Endothelial cell of umbilical vein (primary cell): ENCODE data around the gene NPHS1. TPM values are rescaled to one million over a fixed set of nuclear protein-coding genes. Genes with fewer than 3 reads are reported as not detected.

Source experiments
- BruUV-seq: library from RNA; stranded (reverse); fragments of 400-500 nt; replicated peaks from 2 replicates; lab custom pipeline; 2021; lab: Mats Ljungman, UMichigan
- CTCF ChIA-PET: fragments of 300-600, 350-600 bp; sonication (Branson Sonifier 250); formaldehyde crosslinking; loops from one replicate; lab custom pipeline; 2021; ENCODE audit warnings: antibody characterized with exemption, inconsistent platforms; lab: Charles Lee
- POLR2A ChIA-PET: fragments of 300-600, 350-600 bp; sonication (Branson Sonifier 250); formaldehyde crosslinking; loops from one replicate; lab custom pipeline; 2021; ENCODE audit warnings: antibody characterized with exemption, inconsistent platforms; lab: Charles Lee
- DNase-seq: peaks from one replicate; pipeline ENCODE4 v3.0.0-alpha.2; 2011; ENCODE audit warnings: low read depth, low spot score
- FAIRE-seq: peaks from 2 replicates; lab custom pipeline; 2011; peaks lifted over from hg19 to GRCh38; lab: Jason Lieb, UNC
- H2AFZ ChIP-seq: 2 replicates; pipeline ENCODE4 v1.6.0; 2012; ENCODE audit warnings: low read depth, low read length, control low read depth, inconsistent platforms
- H3K27ac ChIP-seq: 2 replicates; pipeline ENCODE4 v1.5.1; 2011; ENCODE audit warnings: low read depth, mild to moderate bottlenecking, control low read depth, low read length, moderate library complexity; ENCODE audit not compliant: insufficient read depth
- H3K27me3 ChIP-seq, 2 experiments: 2 replicates each; pipeline versions ENCODE4 v1.6.0 to v1.6.1; 2011; ENCODE audit warnings: low read length in 2 of 2, mixed read lengths in 1 of 2; ENCODE audit not compliant: control insufficient read depth in 2 of 2, insufficient read depth in 2 of 2
- H3K36me3 ChIP-seq, 2 experiments: 2 replicates in 1 of 2; 3 replicates in 1 of 2; pipeline ENCODE4 v1.5.1; 2011; ENCODE audit warnings: low read length in 2 of 2, mild to moderate bottlenecking in 1 of 2, moderate library complexity in 1 of 2; ENCODE audit not compliant: control insufficient read depth in 2 of 2, insufficient read depth in 2 of 2; ENCODE audit errors: extremely low read depth in 1 of 2
- H3K4me1 ChIP-seq: 3 replicates; pipeline ENCODE4 v1.5.1; 2011; ENCODE audit warnings: mild to moderate bottlenecking, low read length; ENCODE audit not compliant: control insufficient read depth, insufficient read depth; ENCODE audit errors: extremely low read depth
- H3K4me2 ChIP-seq: 2 replicates; pipeline ENCODE4 v1.6.1; 2011; ENCODE audit warnings: low read length, control low read depth, mixed read lengths; ENCODE audit not compliant: insufficient read depth
- H3K4me3 ChIP-seq, 3 experiments: fragments of 200-600 bp in 1 of 3; sonication (generic), shearing (Covaris generic) in 1 of 3; replicated peaks in 1 of 3; 2 replicates each; pipeline ENCODE4 v1.5.1; 2011 to 2016; ENCODE audit warnings: control low read depth in 3 of 3, low read length in 3 of 3, mild to moderate bottlenecking in 2 of 3, inconsistent platforms in 1 of 3, low read depth in 1 of 3, moderate library complexity in 1 of 3; ENCODE audit not compliant: insufficient read depth in 1 of 3
- H3K79me2 ChIP-seq: 2 replicates; pipeline ENCODE4 v1.6.0; 2012; ENCODE audit warnings: low read length, inconsistent platforms; ENCODE audit not compliant: control insufficient read depth, insufficient read depth
- H3K9ac ChIP-seq: replicated peaks from 2 replicates; pipeline ENCODE3; 2011; ENCODE audit warnings: low read length, control low read depth; ENCODE audit not compliant: insufficient read depth; ENCODE audit errors: extremely low read depth
- H3K9me1 ChIP-seq: replicated peaks from 3 replicates; pipeline ENCODE4 v1.6.0; 2011; ENCODE audit warnings: mild to moderate bottlenecking, low read length; ENCODE audit not compliant: control insufficient read depth, insufficient read depth; ENCODE audit errors: extremely low read depth
- H3K9me3 ChIP-seq: replicated peaks from 2 replicates; pipeline ENCODE4 v1.5.1; 2012; ENCODE audit warnings: low read length, inconsistent platforms; ENCODE audit not compliant: control insufficient read depth, insufficient read depth
- H4K20me1 ChIP-seq: replicated peaks from 2 replicates; pipeline ENCODE3; 2011; ENCODE audit warnings: mild to moderate bottlenecking, low read length; ENCODE audit not compliant: control insufficient read depth, insufficient read depth; ENCODE audit errors: extremely low read depth
- CTCF ChIP-seq, 2 donors: IDR thresholded peaks; 1 replicate in 1 of 2; 2 replicates in 1 of 2; pipeline ENCODE4 v1.5.1; 2011; ENCODE audit warnings: low read length in 2 of 2, mild to moderate bottlenecking in 2 of 2, moderate library complexity in 2 of 2, control low read depth in 1 of 2, inconsistent platforms in 1 of 2, low read depth in 1 of 2; ENCODE audit not compliant: insufficient read depth in 1 of 2; ENCODE audit errors: extremely low read depth in 1 of 2
- EZH2 ChIP-seq: IDR thresholded peaks from 2 replicates; pipeline ENCODE4 v1.6.1; 2012; ENCODE audit warnings: borderline replicate concordance, low read depth, mild to moderate bottlenecking, moderate library complexity, low read length, inconsistent platforms; ENCODE audit not compliant: severe bottlenecking
- FOS ChIP-seq: IDR thresholded peaks from 2 replicates; pipeline ENCODE4 v1.6.1; 2011; ENCODE audit warnings: mild to moderate bottlenecking, low read length, moderate library complexity, borderline replicate concordance; ENCODE audit not compliant: insufficient read depth
- GATA2 ChIP-seq: IDR thresholded peaks from 2 replicates; pipeline ENCODE4 v1.7.0; 2011; ENCODE audit warnings: low read depth, mild to moderate bottlenecking, moderate library complexity, mixed read lengths, low read length; ENCODE audit not compliant: insufficient read length, insufficient read depth
- JUN ChIP-seq: IDR thresholded peaks from 2 replicates; pipeline ENCODE4 v1.6.1; 2011; ENCODE audit warnings: borderline replicate concordance, low read depth; ENCODE audit not compliant: insufficient read length, insufficient read depth
- MAX ChIP-seq: IDR thresholded peaks from 2 replicates; pipeline ENCODE4 v1.6.1; 2011; ENCODE audit not compliant: insufficient read depth, insufficient read length
- MYC ChIP-seq: IDR thresholded peaks from one replicate; pipeline ENCODE4 v1.6.1; 2011; ENCODE audit warnings: mild to moderate bottlenecking, low read depth, low read length
- POLR2A ChIP-seq: IDR thresholded peaks from 2 replicates; pipeline ENCODE4 v1.6.1; 2012; ENCODE audit warnings: low read depth, mild to moderate bottlenecking, control low read depth, low read length
- POLR2AphosphoS5 ChIP-seq: IDR thresholded peaks from 2 replicates; pipeline ENCODE4 v1.6.1; 2012; ENCODE audit warnings: low read depth, mild to moderate bottlenecking, control low read depth, low read length, moderate library complexity; ENCODE audit not compliant: insufficient read depth
- dilution Hi-C: fragments of 300-500 bp; cut with MboI; formaldehyde crosslinking; loops from one replicate; pipeline ENCODE4 v1.15.0; 2019; ENCODE audit warnings: low sequenced_read_pairs; ENCODE audit not compliant: extremely low pct_ligation_motif_present
- intact Hi-C: fragments of 100-400 bp; cut with micrococcal nuclease; formaldehyde crosslinking; loops from one replicate; pipeline ENCODE4 v1.10.0; 2022
- polyA plus RNA-seq, 4 experiments: library from polyadenylated mRNA; depleted of rRNA in 3 of 4; stranded (reverse) in 3 of 4; unstranded in 1 of 4; fragments of >200 nt; gene quantifications; 2 replicates each; pipeline versions ENCODE4 v1.2.1 to v1.2.3, GENCODE V29; 2011 to 2012; ENCODE audit warnings: missing spikeins in 1 of 4
- total RNA-seq: library from RNA; stranded (reverse); gene quantifications from 2 replicates; pipeline ENCODE4 v1.2.3, GENCODE V29; 2021

NPHS1 gene
- total and polyA plus RNA-seq, 2 donors (not counting 3 experiments of a cell fraction or from before 2014, with no cell fraction given), result not detected

GRCh38 chr19:35897706-35898451, 45.6 kb upstream of the NPHS1 start:
- peaks cover 2% of the 10 kb centered on the region for H3K79me2 ChIP-seq
- H3K36me3 ChIP-seq, result peaks cover 0 to 10% of the 10 kb centered on the region in 2 experiments
- DNase-seq, result no peak
- no peak overlapping the region for H3K27ac ChIP-seq
- no peak overlapping the region for H3K4me2 ChIP-seq
- H3K9me1 ChIP-seq, result no peaks in the 10 kb centered on the region
- TF ChIP-seq GATA2 (no peak), EZH2 (no peak), MAX (no peak), POLR2AphosphoS5 (no peak)
- H3K9me3 ChIP-seq, result no peaks in the 10 kb centered on the region
- peak overlapping the region in 1 of 3 experiments; percentile 65 for H3K4me3 ChIP-seq
- peaks cover 0 to 4% of the 10 kb centered on the region in 2 experiments for H3K27me3 ChIP-seq
- intact Hi-C loops (no loop called here), dilution Hi-C loops (no loop called here)
- no TSS peak for BruUV-seq
- CTCF ChIA-PET, result interaction anchor here (0.9 kb wide), 1 partner anchor 33 kb away, joined by 3 read pairs; no protein-coding TSS in a partner anchor
- no peaks in the 10 kb centered on the region for H4K20me1 ChIP-seq
- no peak for FAIRE-seq
- no peak overlapping the region for H3K9ac ChIP-seq
- peaks cover 14% of the 10 kb centered on the region for H3K4me1 ChIP-seq
- POLR2A ChIA-PET, result no interaction called here
- no peak overlapping the region for H2AFZ ChIP-seq

- BruUV-seq, result no TSS peak
- Histone ChIP-seq H3K27me3 (no peaks in the 10 kb centered on the region), H3K9me3 (no peaks in the 10 kb centered on the region), H3K9ac (no peak overlapping the region), H4K20me1 (no peaks in the 10 kb centered on the region), H3K9me1 (no peaks in the 10 kb centered on the region), H3K27ac (no peak overlapping the region), H3K36me3 (peaks cover 0 to 10% of the 10 kb centered on the region in 2 experiments), H2AFZ (no peak overlapping the region), H3K4me3 (no peak overlapping the region), H3K4me2 (no peak overlapping the region), H3K79me2 (peaks cover 2% of the 10 kb centered on the region), H3K4me1 (peaks cover 14% of the 10 kb centered on the region)
- CTCF ChIA-PET, result no interaction called here
- DNase-seq (no peak), FAIRE-seq (no peak)
- POLR2A ChIA-PET, result no interaction called here
- TF ChIP-seq FOS (no peak), CTCF (IDR thresholded peaks at IDR 0.05; ENCODE audit: extremely low read depth in 1 of 2, insufficient read depth in 1 of 2, low read depth in 1 of 2, low read length in 2 of 2) (no peak), POLR2A (no peak), EZH2 (no peak), MYC (no peak), GATA2 (no peak), JUN (no peak)
- dilution Hi-C loops, result no loop called here
- intact Hi-C loops, result no loop called here
Observed at GRCh38 chr19:35896643-35897040, 44.3 kb upstream of the NPHS1 start.
